ENCODE results near the gene CST2.

GRCh38 chr20:23875606-23876237 is 49.2 kb upstream of the CST2 start:
- TF ChIP-seq CTCF (IDR thresholded peaks at IDR 0.05) (no peak), POLR2A (IDR thresholded peaks at IDR 0.05) (no peak)
